22Rv1 (cell line): ENCODE measurements around the gene LILRA1.
"Not testable (repeated sequence)": the region's sequence is repeated elsewhere in the genome, so short reads cannot be mapped to it uniquely, and the experiment has no call there.

Experiments used
- H3K27ac ChIP-seq: fragments of 450-650 bp; 2 replicates; pipeline ENCODE4 v1.5.1; 2017
- CTCF ChIP-seq: fragments of 450-650 bp; IDR thresholded peaks from 2 replicates; pipeline ENCODE4 v1.5.1; 2017; ENCODE audit warnings: mild to moderate bottlenecking
- ZFX ChIP-seq: fragments of 450-650 bp; IDR thresholded peaks from 2 replicates; pipeline ENCODE4 v1.6.1; 2017; ENCODE audit warnings: antibody characterized with exemption, borderline replicate concordance

LILRA1 gene

GRCh38 chr19:54593445-54593844 lies at the start of gene LILRA1:
Gene LILRA1 (plus strand): TSS chr19:54593632. CDS start chr19:54594245, 613 bp downstream.
- not testable (repeated sequence) for H3K27ac ChIP-seq

- no peak for TF ChIP-seq CTCF
- TF ChIP-seq ZFX, result no peak
- no peak overlapping the region for H3K27ac ChIP-seq
Observed at GRCh38 chr19:54548806-54549205, 44.6 kb upstream of the LILRA1 start.

- H3K27ac ChIP-seq, result no peak overlapping the region
- TF ChIP-seq CTCF (no peak), ZFX (no peak)
Observed at GRCh38 chr19:54549224-54549623, 44.2 kb upstream of the LILRA1 start.

- TF ChIP-seq ZFX (no peak), CTCF (no peak)
- H3K27ac ChIP-seq, result no peak overlapping the region
Observed at GRCh38 chr19:54551293-54551692, 42.1 kb upstream of the LILRA1 start.

- no peak for TF ChIP-seq CTCF
- TF ChIP-seq ZFX, result no peak
- H3K27ac ChIP-seq, result no peak overlapping the region
Observed at GRCh38 chr19:54551950-54552912, 41.2 kb upstream of the LILRA1 start.

DNA sequence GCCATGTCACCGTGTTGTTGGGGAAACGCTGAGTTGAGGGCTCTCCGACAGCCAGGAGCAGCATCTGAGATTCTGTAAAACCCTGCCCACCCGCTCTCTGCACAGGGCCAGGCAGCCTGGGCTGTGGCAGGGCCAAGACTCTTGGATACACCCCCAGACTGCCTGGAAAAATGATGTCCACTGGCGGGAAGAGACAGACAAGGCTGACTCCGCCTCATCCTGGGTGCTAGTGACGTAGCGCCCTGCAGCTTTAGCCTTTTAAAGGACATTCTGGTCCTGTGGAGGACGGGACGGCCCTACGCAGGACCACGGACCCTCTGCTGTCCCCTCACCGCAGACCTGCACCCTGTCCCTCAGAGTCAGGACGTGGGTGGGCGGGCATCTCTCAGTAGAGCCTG lies 40.5 kb upstream of the LILRA1 start:
- H3K27ac ChIP-seq, result no peak overlapping the region
- TF ChIP-seq CTCF (no peak), ZFX (no peak)

DNA sequence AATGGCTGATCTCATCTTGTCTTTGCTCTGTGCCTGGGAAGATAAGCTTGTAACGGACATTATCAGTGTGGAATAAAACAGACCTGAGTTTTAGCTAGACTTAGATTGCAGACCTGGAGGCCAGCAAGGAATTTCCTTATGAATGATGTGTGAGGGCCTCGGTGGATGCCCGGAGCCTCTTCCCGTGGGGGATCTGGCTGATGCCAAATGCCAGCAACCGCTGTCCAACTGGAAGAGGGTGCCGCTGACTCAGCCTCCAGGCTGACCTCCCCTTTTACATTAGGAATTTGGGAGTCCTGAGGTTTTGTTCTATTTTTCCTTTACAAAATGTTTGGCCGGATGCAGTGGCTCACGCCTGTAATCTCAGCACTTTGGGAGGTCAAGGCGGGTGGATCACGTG lies 39.4 kb upstream of the LILRA1 start:
- TF ChIP-seq CTCF (no peak), ZFX (no peak)
- H3K27ac ChIP-seq, result no peak overlapping the region

GRCh38 chr19:54554896-54555295 lies 38.5 kb upstream of the LILRA1 start:
- H3K27ac ChIP-seq, result no peak overlapping the region
- TF ChIP-seq ZFX (no peak), CTCF (no peak)
